NB4 (cell line): ENCODE results near the gene IL17RD.
A peak's percentile ranks its signal among the peaks of the same experiment; 100 is the strongest.

Source experiments
- DNase-seq: peaks from one replicate; pipeline ENCODE4 v3.0.0; 2010; ENCODE audit warnings: low read depth
- H3K4me3 ChIP-seq: one replicate; pipeline ENCODE4 v1.5.1; 2011; ENCODE audit warnings: mild to moderate bottlenecking, low read depth, low read length, moderate library complexity
- MYC ChIP-seq: IDR thresholded peaks from 2 replicates; pipeline ENCODE4 v1.6.1; 2011; ENCODE audit warnings: low read depth, low read length
- POLR2A ChIP-seq: IDR thresholded peaks from 2 replicates; pipeline ENCODE4 v1.6.1; 2011; ENCODE audit warnings: mild to moderate bottlenecking; ENCODE audit not compliant: insufficient read length; ENCODE audit errors: extremely low read depth
- TF ChIP-seq, protein P1 (sequence below): IDR thresholded peaks from one replicate; pipeline ENCODE4 v1.5.1; 2012; ENCODE audit warnings: low read depth, low read length
- TF ChIP-seq, protein P2 (sequence below): IDR thresholded peaks from 2 replicates; pipeline ENCODE4 v1.6.1; 2011; ENCODE audit warnings: low read depth, low read length

The IL17RD gene

DNA sequence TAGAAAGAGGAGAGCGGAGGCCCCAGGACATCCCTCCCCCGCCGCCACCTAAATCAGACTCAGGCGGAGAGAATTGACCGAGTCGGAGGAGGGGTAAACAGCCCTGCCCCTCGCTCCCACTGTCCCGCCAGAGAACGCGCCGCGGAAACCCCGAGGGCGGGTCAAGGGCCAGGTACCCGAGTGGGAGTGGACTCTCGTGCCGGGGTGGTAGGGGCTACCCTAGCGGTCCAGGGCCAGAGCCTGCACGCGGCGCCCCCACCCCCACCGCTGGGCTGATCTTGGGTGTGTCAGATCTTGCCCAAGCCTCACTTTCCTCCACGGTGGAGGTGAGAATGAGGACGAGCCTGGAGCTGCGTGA, 85.7 kb downstream of the IL17RD start:
- TF ChIP-seq, protein P1, sequence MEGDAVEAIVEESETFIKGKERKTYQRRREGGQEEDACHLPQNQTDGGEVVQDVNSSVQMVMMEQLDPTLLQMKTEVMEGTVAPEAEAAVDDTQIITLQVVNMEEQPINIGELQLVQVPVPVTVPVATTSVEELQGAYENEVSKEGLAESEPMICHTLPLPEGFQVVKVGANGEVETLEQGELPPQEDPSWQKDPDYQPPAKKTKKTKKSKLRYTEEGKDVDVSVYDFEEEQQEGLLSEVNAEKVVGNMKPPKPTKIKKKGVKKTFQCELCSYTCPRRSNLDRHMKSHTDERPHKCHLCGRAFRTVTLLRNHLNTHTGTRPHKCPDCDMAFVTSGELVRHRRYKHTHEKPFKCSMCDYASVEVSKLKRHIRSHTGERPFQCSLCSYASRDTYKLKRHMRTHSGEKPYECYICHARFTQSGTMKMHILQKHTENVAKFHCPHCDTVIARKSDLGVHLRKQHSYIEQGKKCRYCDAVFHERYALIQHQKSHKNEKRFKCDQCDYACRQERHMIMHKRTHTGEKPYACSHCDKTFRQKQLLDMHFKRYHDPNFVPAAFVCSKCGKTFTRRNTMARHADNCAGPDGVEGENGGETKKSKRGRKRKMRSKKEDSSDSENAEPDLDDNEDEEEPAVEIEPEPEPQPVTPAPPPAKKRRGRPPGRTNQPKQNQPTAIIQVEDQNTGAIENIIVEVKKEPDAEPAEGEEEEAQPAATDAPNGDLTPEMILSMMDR: no peak
- TF ChIP-seq MYC (no peak), POLR2A (no peak)
- TF ChIP-seq, protein P2, sequence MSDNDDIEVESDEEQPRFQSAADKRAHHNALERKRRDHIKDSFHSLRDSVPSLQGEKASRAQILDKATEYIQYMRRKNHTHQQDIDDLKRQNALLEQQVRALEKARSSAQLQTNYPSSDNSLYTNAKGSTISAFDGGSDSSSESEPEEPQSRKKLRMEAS: no peak
- no peak overlapping the region for H3K4me3 ChIP-seq
- no peak for DNase-seq

DNA sequence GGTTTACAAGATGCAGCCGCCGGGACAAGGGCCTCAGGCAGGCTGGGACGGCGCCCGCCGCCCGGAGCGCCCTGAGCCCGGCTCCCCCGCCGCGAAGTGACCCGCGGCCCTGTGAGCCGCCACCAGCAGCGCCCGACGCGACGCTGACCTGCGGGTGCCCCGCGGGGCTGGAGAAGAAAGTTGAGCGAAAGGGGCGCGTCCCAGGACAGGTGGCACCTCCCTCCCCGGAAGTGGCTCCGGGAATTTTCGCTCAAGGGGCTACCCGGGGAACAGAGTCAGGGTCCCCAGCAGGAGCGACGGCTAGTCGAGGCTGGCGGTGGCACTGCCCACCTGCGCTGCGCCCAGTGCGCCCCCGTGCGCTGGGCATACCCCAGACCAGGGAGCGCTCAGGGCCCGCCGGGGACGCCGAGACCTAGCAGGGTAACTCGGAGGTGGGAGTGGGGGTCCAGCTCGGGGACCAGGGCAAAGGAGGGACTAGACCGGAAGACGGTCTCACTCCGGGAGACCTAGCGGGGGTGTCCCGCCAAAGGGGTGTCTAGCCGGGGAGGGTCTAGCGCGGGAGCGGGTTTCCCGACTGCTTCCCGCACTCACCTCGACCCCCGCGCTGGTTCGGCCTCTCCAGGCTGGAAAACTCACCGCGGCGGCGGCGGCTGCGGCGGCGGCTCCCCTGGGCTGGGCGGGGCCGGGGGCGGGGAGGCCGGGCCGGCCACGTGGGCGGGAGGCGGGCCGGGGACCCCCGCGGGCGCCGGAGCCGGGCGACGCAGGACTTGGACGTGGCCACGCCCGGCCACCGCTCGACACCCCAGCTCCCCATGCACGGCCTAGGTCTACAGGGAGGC, 86.3 kb downstream of the IL17RD start:
- TF ChIP-seq, protein P2: no peak
- TF ChIP-seq MYC (no peak), POLR2A (no peak)
- TF ChIP-seq, protein P1: no peak
- peak overlapping the region; percentile 53 for H3K4me3 ChIP-seq
- DNase-seq: peak; percentile 40

DNA sequence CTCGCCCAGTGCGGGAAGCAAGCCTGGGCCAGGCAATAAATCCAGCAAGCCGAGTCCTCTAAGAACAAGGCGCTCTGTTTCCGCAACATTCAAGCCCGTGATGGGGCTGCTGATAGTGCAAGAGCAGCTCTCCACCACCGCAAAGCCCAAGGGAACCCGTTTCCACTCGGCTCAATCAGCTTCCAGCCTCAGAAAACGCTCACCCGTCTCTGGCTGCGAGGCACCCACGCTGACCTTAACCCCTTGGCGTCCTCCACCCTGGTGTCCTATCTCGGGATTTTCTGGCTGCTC, 86.9 kb downstream of the IL17RD start:
- H3K4me3 ChIP-seq: peak overlapping the region; percentile 46
- TF ChIP-seq, protein P1: no peak
- no peak for TF ChIP-seq MYC
- TF ChIP-seq, protein P2: 0 out of 2 replicates have a peak, but pooled peaks have one; percentile 7
- peak; percentile 94 for DNase-seq

DNA sequence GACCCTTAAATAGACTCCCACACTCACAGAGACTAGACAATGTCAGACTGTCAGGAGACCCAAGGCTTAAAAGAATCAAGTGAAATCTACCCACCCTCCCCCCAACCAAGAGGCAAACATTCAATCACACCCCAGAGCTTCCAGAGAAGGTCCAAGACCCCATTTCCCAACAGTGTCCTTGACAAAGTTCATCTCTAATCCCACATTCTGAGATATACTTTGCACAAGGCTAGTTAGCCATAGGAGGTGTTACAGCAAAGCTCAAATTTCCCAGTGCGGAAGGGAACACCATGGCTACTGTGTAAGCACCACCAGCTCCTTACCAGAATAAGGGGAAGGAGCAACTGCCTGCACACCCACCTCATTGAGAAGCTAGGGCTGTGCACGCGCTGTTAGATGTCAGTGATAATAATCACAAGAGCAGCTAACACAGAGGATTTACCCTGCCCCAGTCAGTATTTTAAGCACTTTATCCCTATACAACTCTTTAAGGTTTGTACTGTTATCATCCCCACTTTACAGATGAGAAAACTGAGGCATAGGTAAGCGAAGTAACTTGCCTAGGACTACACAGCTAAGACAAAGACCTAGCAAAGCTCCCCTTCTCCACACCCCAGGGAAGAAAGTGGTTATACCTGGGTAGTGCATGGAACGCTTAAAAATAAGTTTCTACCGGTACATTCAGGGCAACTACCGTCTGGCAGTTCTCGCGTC, 87.4 kb downstream of the IL17RD start:
- H3K4me3 ChIP-seq: peak overlapping the region; percentile 46
- TF ChIP-seq MYC: peak; percentile 34; the same call in 1 of the 2 replicates
- TF ChIP-seq, protein P1: no peak
- DNase-seq: peak; percentile 22

DNA sequence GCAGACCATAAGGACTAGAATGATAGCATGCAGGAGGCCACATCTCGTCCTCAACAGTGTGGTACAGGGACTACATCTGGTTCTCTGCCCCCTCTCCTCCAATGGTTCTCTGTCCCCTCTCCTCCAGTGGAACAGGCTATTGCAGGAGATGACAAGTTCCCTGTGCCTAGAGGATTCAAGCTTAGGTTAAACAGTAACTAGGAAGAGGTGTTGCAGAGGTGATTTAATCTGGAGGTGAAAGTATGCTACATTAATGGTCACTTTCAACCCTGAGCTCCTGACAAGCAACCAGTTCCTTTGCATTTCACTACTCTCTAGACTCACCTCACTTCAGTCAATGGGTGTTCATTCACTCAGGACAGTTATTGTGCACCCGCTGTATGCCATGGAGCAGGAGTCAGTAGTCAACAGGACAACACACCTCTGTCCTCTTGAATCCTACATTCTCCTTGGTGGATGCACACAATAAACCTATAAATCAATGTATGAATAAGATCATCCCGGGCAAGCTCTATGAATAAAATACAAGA, 88.7 kb downstream of the IL17RD start:
- TF ChIP-seq, protein P1: no peak
- TF ChIP-seq POLR2A: no peak
- H3K4me3 ChIP-seq: no peak overlapping the region

DNA sequence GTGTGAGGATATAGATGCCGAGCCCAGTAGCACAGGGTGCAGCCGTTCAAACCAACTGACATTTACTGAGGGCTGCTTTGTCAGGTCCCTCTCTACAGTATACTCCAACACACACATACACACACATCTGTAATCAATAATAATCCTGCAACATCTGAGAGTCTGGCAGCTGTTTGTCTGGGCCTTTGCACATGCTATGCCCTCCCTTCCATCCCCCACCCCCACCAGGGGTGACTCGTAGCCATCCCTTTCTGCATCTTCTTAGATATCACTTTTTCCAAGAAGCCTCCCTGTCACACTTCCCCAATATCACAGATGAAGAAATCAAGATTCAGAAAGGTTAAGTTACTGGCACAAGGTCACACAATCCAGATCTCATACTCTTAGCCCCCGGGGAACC, 91.0 kb downstream of the IL17RD start:
- DNase-seq: no peak
- no peak overlapping the region for H3K4me3 ChIP-seq
- TF ChIP-seq, protein P2: no peak
- TF ChIP-seq POLR2A: no peak
- TF ChIP-seq, protein P1: no peak
- no peak for TF ChIP-seq MYC

More for the DNA sequence above, 88.7 kb downstream of the IL17RD start:
- DNase-seq: no peak
